PC-9 (cell line): ENCODE data around the gene CNTFR. TPM values are rescaled to one million over a fixed set of nuclear protein-coding genes. Genes with fewer than 3 reads are reported as not detected.

ENCODE experiments used
- BruUV-seq: library from RNA; stranded (reverse); fragments of 400-500 nt; replicated peaks from 2 replicates; lab custom pipeline; 2021; lab: Mats Ljungman, UMichigan
- CTCF ChIA-PET: fragments of 300-600 bp; sonication (Branson Sonifier 250); formaldehyde crosslinking; loops from one replicate; lab custom pipeline; 2022; ENCODE audit warnings: antibody characterized with exemption; lab: Charles Lee
- POLR2A ChIA-PET: fragments of 300-600 bp; sonication (Branson Sonifier 250); formaldehyde crosslinking; loops from one replicate; lab custom pipeline; 2022; ENCODE audit warnings: antibody characterized with exemption; ENCODE audit not compliant: unreplicated experiment; lab: Charles Lee
- DNase-seq, 2 experiments: peaks; one replicate each; pipeline versions ENCODE4 v3.0.0 to v3.0.0-alpha.2; 2015 to 2022; ENCODE audit warnings: mixed read lengths in 1 of 2
- H2AFZ ChIP-seq: fragments of 200-600 bp; sonication (generic); 2 replicates; pipeline ENCODE4 v1.8.1; 2017; ENCODE audit warnings: antibody characterized with exemption
- H3F3A ChIP-seq: fragments of 200-600 bp; sonication (generic); 2 replicates; pipeline ENCODE4 v1.8.1; 2017; ENCODE audit warnings: antibody characterized with exemption, mild to moderate bottlenecking, low read depth; ENCODE audit not compliant: insufficient read depth
- H3K27ac ChIP-seq: fragments of 200-600 bp; sonication (generic); 2 replicates; pipeline ENCODE4 v1.6.1; 2016; ENCODE audit warnings: mixed run types
- H3K27me3 ChIP-seq: fragments of 200-600 bp; sonication (generic); 2 replicates; pipeline ENCODE4 v1.6.1; 2016; ENCODE audit warnings: low read depth, mixed run types; ENCODE audit not compliant: insufficient read depth
- H3K36me3 ChIP-seq: fragments of 200-600 bp; sonication (generic); 2 replicates; pipeline ENCODE4 v1.6.1; 2016; ENCODE audit warnings: low read depth, mixed run types
- H3K4me1 ChIP-seq: fragments of 200-600 bp; sonication (generic); replicated peaks from 2 replicates; pipeline ENCODE4 v1.6.1; 2016; ENCODE audit warnings: mixed run types; ENCODE audit not compliant: insufficient read depth
- H3K4me2 ChIP-seq: fragments of 200-600 bp; sonication (generic); 2 replicates; pipeline ENCODE4 v1.6.1; 2017; ENCODE audit warnings: mixed run types
- H3K4me3 ChIP-seq: fragments of 200-600 bp; sonication (generic); 2 replicates; pipeline ENCODE4 v1.6.1; 2016; ENCODE audit warnings: mixed run types
- H3K79me2 ChIP-seq: fragments of 200-600 bp; sonication (generic); 2 replicates; pipeline ENCODE4 v1.6.1; 2017; ENCODE audit warnings: low read depth, mixed run types
- H3K9me2 ChIP-seq: fragments of 200-600 bp; sonication (generic); 2 replicates; pipeline ENCODE4 v1.8.1; 2017; ENCODE audit warnings: mild to moderate bottlenecking; ENCODE audit not compliant: insufficient read depth
- H3K9me3 ChIP-seq: fragments of 200-600 bp; sonication (generic); 2 replicates; pipeline ENCODE4 v1.8.1; 2016; ENCODE audit warnings: low read depth; ENCODE audit not compliant: insufficient read depth
- H4K20me1 ChIP-seq: fragments of 200-600 bp; sonication (generic); 2 replicates; pipeline ENCODE4 v1.8.1; 2017; ENCODE audit not compliant: insufficient read depth
- CTCF ChIP-seq: fragments of 200-600 bp; sonication (generic); conservative IDR thresholded peaks from 2 replicates; pipeline ENCODE4 v1.6.1; 2017; ENCODE audit warnings: mixed run types, antibody characterized with exemption, mild to moderate bottlenecking, moderate library complexity
- EZH2 ChIP-seq: fragments of 200-600 bp; sonication (generic); IDR thresholded peaks from 2 replicates; pipeline ENCODE4 v1.8.0; 2017; ENCODE audit warnings: antibody characterized with exemption, low read depth
- intact Hi-C: fragments of 100-400 bp; cut with micrococcal nuclease; formaldehyde crosslinking; loops from one replicate; pipeline ENCODE4 v1.10.0; 2022; ENCODE audit not compliant: unreplicated experiment
- total RNA-seq: library from RNA; stranded (reverse); gene quantifications from 2 replicates; pipeline ENCODE4 v1.2.3, GENCODE V29; 2021

CNTFR gene
- total RNA-seq, 1 experiment from 2014 or later = not detected

DNA sequence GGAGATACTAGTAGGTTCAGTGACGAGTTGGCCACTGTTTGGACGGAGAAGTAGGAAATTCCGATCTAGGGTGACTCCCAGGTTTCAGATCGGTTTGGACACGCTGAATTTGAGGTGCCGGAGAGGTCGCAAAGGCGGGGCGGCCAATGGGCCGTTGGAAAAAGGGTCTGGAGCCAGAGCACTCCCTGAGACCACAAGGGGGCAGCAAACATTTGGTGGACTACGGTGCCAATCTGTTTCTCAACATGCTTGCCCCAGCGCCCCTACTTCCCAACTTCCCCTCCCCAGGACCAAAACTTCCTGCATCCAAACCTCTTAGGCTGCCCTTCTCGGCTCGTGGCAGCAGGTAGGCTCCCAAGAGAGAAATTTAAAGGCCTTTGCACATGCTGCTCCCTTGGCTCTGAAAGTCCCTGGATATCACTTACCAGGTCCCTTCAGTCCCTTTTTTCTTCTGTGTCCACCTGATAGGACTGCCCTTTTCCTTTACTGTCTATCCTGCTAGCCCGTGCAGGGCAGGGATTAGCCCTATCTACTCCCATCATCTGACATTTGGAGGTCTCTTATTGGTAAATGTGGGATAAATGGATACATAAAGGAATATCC lies 23.4 kb upstream of the CNTFR start:
- DNase-seq = peak; percentile 52 to 62
- Histone ChIP-seq H3K79me2 (0 out of 2 replicates have a peak, but pooled peaks cover 8% of the 10 kb centered on the region), H3F3A (no peaks in the 10 kb centered on the region), H2AFZ (peak overlapping the region; percentile 97; the same call in 1 of the 2 replicates), H3K4me2 (peak overlapping the region; percentile 88), H3K4me3 (peak overlapping the region; percentile 86), H3K9me3 (no peaks in the 10 kb centered on the region), H3K27me3 (no peaks in the 10 kb centered on the region), H3K27ac (no peak overlapping the region), H3K36me3 (no peaks in the 10 kb centered on the region), H3K4me1 (0 out of 2 replicates have a peak, but pooled peaks cover 4% of the 10 kb centered on the region), H4K20me1 (no peaks in the 10 kb centered on the region), H3K9me2 (no peaks in the 10 kb centered on the region)
- intact Hi-C loops = loop anchor here (2.0 kb wide), 2 partner anchors 22 to 90 kb away; no protein-coding TSS in a partner anchor
- ChIA-PET POLR2A (no interaction called here), CTCF (no interaction called here)
- TF ChIP-seq CTCF = peak; percentile 70
- TF ChIP-seq EZH2 = no peak
- BruUV-seq = TSS peak; percentile 81

GRCh38 chr9:34611811-34612787 lies 22.6 kb upstream of the CNTFR start, which contains the start of gene RPP25L:
TSS of gene RPP25L (minus strand) at chr9:34612097. CDS start at chr9:34611296, 801 bp downstream.
- Histone ChIP-seq H3K9me3 (no peaks in the 10 kb centered on the region), H3K4me3 (peak within 1 kb of the TSS; percentile 86), H2AFZ (peak within 1 kb of the TSS; percentile 97), H3K27ac (peak within 1 kb of the TSS; percentile 23; the same call in 1 of the 2 replicates), H3F3A (no peaks in the 10 kb centered on the region), H4K20me1 (no peaks in the 10 kb centered on the region), H3K79me2 (0 out of 2 replicates have a peak, but pooled peaks cover 8% of the 10 kb centered on the region), H3K9me2 (no peaks in the 10 kb centered on the region), H3K4me1 (0 out of 2 replicates have a peak, but pooled peaks cover 4% of the 10 kb centered on the region), H3K4me2 (peak within 1 kb of the TSS; percentile 88), H3K27me3 (no peaks in the 10 kb centered on the region), H3K36me3 (no peaks in the 10 kb centered on the region)
- POLR2A ChIA-PET = no interaction called here
- BruUV-seq = no TSS peak
- peak; percentile 52 to 78 for DNase-seq
- no peak for TF ChIP-seq EZH2
- no peak for TF ChIP-seq CTCF
- intact Hi-C loops = loop anchor here (2.0 kb wide), 2 partner anchors 23 to 91 kb away; no protein-coding TSS in a partner anchor
- CTCF ChIA-PET = interaction anchor here (0.6 kb wide), 1 partner anchor 238 kb away, joined by 3 read pairs; no protein-coding TSS in a partner anchor

DNA sequence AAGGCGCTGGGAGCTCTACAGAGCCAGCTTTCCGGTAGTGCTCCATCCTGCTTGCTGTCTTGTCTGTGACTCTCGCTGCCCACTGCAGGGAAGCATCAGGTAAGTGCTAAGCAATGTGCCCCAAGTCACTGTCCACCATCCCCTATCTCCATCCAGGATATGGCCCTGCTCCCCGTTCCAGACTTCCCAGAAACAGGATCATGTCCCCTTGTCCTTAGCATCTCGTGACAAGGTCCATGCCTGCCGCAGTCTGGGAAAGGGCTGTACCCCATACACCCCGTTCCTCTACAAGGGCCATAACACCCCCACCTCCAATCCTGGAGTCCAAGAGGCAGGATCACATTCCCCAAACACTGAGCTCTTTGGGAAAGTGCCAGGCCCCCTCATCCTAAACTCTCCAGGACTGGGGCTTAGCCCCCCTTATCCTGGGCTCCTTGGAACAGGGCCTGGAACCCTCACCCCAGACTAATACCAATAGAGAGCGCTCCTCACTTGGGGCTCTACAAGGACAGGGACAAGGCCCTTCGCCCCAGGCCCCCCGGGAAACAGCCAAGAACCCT lies 21.8 kb upstream of the CNTFR start:
- Histone ChIP-seq H3K4me3 (peak overlapping the region; percentile 86), H3K9me2 (no peaks in the 10 kb centered on the region), H3K36me3 (no peaks in the 10 kb centered on the region), H3F3A (no peaks in the 10 kb centered on the region), H3K4me1 (0 out of 2 replicates have a peak, but pooled peaks cover 4% of the 10 kb centered on the region), H3K9me3 (no peaks in the 10 kb centered on the region), H2AFZ (peak overlapping the region; percentile 97), H4K20me1 (no peaks in the 10 kb centered on the region), H3K27me3 (no peaks in the 10 kb centered on the region), H3K27ac (peak overlapping the region; percentile 23; the same call in 1 of the 2 replicates), H3K4me2 (peak overlapping the region; percentile 88), H3K79me2 (0 out of 2 replicates have a peak, but pooled peaks cover 8% of the 10 kb centered on the region)
- intact Hi-C loops = no loop called here
- DNase-seq = no peak
- POLR2A ChIA-PET = no interaction called here
- CTCF ChIA-PET = no interaction called here
- TF ChIP-seq EZH2 = no peak
- no peak for TF ChIP-seq CTCF
- BruUV-seq = TSS peak; percentile 37
